Neuron (in vitro differentiated cells): ENCODE results near the gene CLCNKA.
"Not testable (repeated sequence)": the region's sequence is repeated elsewhere in the genome, so short reads cannot be mapped to it uniquely, and the experiment has no call there.

ENCODE experiments used
- H2AFZ ChIP-seq: one replicate; pipeline ENCODE4 v1.6.1; 2013; ENCODE audit warnings: low read depth, mild to moderate bottlenecking, inconsistent platforms, low read length, moderate library complexity
- H3K27me3 ChIP-seq: one replicate; pipeline ENCODE4 v1.6.1; 2013; ENCODE audit warnings: low read length; ENCODE audit not compliant: insufficient read depth
- H3K36me3 ChIP-seq: one replicate; pipeline ENCODE4 v1.6.1; 2013; ENCODE audit warnings: low read length; ENCODE audit not compliant: insufficient read depth
- H3K4me1 ChIP-seq: one replicate; pipeline ENCODE4 v1.6.1; 2013; ENCODE audit warnings: low read length; ENCODE audit not compliant: insufficient read depth
- H3K4me3 ChIP-seq: 2 replicates; pipeline ENCODE4 v1.5.1; 2013; ENCODE audit warnings: mild to moderate bottlenecking, low read length, moderate library complexity
- H3K9me3 ChIP-seq: one replicate; pipeline ENCODE4 v1.6.1; 2013; ENCODE audit warnings: low read length

The CLCNKA gene

DNA sequence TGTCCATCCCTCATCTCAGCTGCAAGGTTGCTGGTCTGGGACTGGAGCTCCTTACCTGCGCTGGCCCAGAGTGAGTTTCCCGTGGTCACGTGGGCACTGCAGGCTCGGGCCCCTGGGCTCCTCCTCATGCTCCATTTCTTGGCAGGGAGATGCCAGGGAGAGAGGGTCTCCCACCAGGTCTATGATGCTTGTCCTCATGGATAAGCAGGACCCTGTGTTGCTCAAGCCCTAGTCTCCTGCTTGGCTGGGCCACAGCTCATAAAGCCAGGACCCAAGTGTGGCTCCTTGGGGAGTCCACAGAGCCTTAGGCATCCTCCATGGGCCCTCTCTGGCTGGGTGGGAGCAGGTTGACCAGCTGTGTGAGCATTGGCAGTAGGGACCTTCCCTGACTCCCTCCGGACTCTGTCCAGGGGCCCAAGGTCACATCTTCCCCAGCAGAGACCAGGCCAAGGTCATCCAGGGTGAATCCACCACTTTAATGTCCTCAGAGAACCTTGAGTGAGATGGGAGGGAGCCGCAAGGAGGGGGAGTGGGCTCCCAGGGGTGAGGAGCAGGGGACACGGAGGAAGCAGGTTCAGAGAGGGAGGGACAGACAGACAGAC is 35.6 kb downstream of the CLCNKA start:
- not testable (repeated sequence) for H3K9me3 ChIP-seq, H3K4me1 ChIP-seq, H2AFZ ChIP-seq, H3K27me3 ChIP-seq, H3K36me3 ChIP-seq, H3K4me3 ChIP-seq

GRCh38 chr1:16058394-16059120 is 36.7 kb downstream of the CLCNKA start:
- not testable (repeated sequence) for H3K4me1 ChIP-seq, H3K27me3 ChIP-seq, H3K4me3 ChIP-seq, H3K9me3 ChIP-seq, H2AFZ ChIP-seq, H3K36me3 ChIP-seq

DNA sequence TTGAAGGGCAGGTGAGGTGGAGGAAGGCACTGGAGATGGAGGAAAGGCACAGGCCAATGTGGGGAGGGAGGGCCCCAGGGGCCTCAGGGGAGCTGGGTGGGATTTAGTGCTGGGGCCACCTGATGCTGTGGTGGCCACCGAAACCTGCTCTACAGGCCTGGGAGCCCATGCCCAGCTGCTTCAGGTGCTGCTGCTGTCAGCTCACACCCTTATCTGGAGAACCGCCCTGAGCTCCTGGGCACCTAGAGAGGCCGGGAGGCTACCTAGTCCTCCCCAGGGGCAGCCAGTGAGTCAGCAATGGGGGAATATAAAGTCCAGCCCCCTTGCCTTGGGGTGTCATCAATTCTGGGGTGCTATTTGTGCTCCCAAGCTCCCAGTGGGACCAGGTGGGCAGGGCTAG is 39.4 kb downstream of the CLCNKA start:
- Histone ChIP-seq H3K36me3 (no peaks in the 10 kb centered on the region), H2AFZ (no peak overlapping the region), H3K9me3 (no peaks in the 10 kb centered on the region), H3K27me3 (peaks cover 15% of the 10 kb centered on the region), H3K4me3 (no peak overlapping the region), H3K4me1 (peaks cover 6% of the 10 kb centered on the region)

DNA sequence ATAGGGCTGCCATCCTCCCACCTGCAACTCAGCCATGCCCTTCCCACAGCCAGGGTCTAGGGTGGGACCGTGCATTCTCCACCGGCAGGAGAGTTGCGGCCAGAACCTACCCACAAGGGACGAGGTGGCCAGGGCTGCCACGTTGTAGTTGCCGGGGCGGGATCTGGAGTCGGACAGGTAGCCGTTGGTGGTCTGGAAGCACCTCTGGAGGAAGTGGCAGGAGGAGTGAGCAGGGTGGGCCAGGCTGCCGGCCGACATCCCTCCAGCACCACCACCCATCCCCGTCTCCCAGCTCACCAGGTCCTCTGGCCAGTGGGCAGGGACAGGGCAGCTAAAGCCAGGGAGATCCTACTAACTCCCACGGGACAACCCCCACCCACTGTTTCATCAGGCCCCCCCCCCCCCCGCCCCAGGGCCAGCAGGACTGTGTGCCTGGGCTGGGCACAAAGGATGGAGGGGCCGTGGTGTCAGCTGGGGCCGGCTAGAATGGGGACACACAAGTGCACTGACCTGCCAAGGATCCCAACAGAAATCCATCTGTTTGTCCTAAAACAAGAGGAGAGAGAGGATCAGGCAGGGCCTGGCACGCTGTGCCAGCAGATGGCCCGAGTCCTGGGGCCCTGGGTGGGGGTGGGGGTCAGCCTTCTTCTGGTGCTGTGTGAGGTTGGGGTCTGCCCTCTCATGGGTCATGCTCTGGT is 40.3 kb downstream of the CLCNKA start:
- H3K4me3 ChIP-seq, H3K36me3 ChIP-seq, H3K9me3 ChIP-seq, H2AFZ ChIP-seq: not testable (repeated sequence)
- Histone ChIP-seq H3K4me1 (peaks cover 11% of the 10 kb centered on the region), H3K27me3 (peaks cover 15% of the 10 kb centered on the region)

DNA sequence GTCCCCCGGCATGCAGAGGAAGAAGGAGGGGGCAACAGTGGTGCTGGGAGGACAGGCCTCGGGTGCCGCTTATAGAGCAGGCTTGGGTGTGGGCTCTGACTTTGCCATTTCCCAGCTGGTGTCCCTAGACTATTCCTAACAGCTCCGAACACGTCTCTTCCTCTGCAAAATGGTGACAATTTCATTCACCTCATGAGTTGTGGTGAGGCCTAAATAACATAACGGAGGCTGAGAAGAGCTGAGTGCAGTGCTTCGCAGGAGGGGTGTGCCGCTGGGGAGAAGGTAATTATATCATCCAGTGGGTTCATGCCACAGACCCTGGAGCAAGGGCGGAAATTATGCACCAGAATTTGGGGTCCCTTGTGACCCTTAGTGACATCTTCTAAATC is 40.8 kb downstream of the CLCNKA start:
- Histone ChIP-seq H3K4me1 (peaks cover 17% of the 10 kb centered on the region), H3K27me3 (peaks cover 15% of the 10 kb centered on the region)
- not testable (repeated sequence) for H3K4me3 ChIP-seq, H3K9me3 ChIP-seq, H2AFZ ChIP-seq, H3K36me3 ChIP-seq

DNA sequence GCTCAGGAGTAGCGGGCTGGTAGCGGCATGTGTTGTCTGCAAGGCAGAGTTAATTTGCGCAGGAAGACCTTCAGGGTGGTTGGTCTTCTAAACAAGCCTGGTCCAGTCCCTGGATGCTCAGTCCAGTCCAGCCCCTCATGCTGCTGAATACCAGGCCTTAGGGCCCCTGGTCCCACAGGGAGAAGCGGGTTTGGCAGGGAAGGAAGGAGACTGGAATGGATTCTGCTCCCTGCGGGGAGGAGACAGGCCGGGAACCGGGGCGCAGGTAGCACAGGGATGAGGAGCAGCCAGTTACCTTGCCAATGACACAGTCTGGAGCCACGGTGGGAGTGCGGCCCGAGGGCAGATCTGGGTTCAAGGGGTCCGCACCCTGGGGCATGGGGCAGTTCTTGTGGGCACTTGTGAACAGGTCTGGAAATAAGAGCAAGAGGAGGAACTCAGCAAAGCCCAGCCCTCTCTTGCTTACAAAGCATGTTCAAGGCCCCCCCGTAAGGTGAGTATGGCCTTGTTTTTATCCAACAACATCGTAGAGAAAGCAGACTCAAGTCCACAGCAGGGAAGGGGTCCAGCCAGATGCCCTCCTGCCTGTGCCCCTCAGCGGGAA is 41.5 kb downstream of the CLCNKA start:
- peaks cover 15% of the 10 kb centered on the region for H3K27me3 ChIP-seq
- H3K4me1 ChIP-seq = peaks cover 23% of the 10 kb centered on the region
- H3K36me3 ChIP-seq = no peaks in the 10 kb centered on the region
- no peaks in the 10 kb centered on the region for H3K9me3 ChIP-seq
- no peak overlapping the region for H2AFZ ChIP-seq
- H3K4me3 ChIP-seq = no peak overlapping the region

DNA sequence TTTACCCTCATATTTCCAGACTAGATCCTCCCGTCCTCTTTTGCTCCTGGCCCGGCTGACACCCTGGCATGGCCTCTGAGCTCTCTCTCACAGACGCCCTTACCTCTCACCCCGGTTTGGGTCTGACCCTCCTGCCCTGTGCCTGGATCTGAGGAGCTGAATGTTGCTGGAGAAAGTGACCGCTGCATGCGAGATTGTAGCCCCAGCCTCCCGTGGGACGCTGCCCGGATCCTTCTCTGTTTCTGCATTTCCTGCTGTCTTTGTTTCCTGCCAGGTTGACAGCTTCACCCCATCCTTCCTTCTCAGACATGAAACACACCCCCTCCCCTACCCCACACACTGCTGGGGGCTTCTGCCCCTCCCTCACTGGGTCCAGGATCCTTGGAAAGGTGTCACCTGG is 42.1 kb downstream of the CLCNKA start:
- peaks cover 15% of the 10 kb centered on the region for H3K27me3 ChIP-seq
- no peak overlapping the region for H3K4me3 ChIP-seq
- no peaks in the 10 kb centered on the region for H3K36me3 ChIP-seq
- peaks cover 27% of the 10 kb centered on the region for H3K4me1 ChIP-seq
- H2AFZ ChIP-seq = no peak overlapping the region
- H3K9me3 ChIP-seq = no peaks in the 10 kb centered on the region

GRCh38 chr1:16064536-16065268 is 42.9 kb downstream of the CLCNKA start:
- H3K36me3 ChIP-seq = no peaks in the 10 kb centered on the region
- H3K4me1 ChIP-seq = peaks cover 27% of the 10 kb centered on the region
- no peak overlapping the region for H2AFZ ChIP-seq
- no peak overlapping the region for H3K4me3 ChIP-seq
- peaks cover 15% of the 10 kb centered on the region for H3K27me3 ChIP-seq
- no peaks in the 10 kb centered on the region for H3K9me3 ChIP-seq

GRCh38 chr1:16065269-16065576 is 43.4 kb downstream of the CLCNKA start:
- Histone ChIP-seq H3K27me3 (peaks cover 15% of the 10 kb centered on the region), H3K9me3 (no peaks in the 10 kb centered on the region), H3K4me3 (no peak overlapping the region), H3K36me3 (no peaks in the 10 kb centered on the region), H2AFZ (no peak overlapping the region), H3K4me1 (peaks cover 27% of the 10 kb centered on the region)

DNA sequence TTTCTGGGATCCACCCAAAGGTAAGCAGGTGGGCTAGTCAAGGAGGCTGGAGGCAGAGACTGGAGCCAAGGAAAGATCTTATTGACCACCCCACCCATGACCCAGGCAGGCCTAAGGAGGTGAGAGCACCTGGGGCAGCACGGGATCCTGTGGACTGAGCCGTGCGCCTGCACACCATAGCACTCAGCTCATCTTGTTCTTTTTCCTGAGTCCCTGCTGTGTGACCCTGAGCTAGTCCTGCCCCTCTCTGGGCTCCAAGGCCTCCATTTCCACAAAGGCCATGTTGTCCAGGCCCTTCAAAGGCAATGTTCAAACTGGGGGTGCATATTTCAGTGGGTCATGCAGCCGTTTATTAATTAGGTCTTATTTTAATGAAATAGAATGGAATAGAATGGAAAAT is 44.4 kb downstream of the CLCNKA start:
- H3K36me3 ChIP-seq = no peaks in the 10 kb centered on the region
- no peak overlapping the region for H3K4me3 ChIP-seq
- H2AFZ ChIP-seq = no peak overlapping the region
- peaks cover 27% of the 10 kb centered on the region for H3K4me1 ChIP-seq
- H3K27me3 ChIP-seq = peaks cover 10% of the 10 kb centered on the region
- no peaks in the 10 kb centered on the region for H3K9me3 ChIP-seq

GRCh38 chr1:16067127-16067768 is 45.4 kb downstream of the CLCNKA start:
- no peaks in the 10 kb centered on the region for H3K36me3 ChIP-seq
- no peak overlapping the region for H3K4me3 ChIP-seq
- peaks cover 16% of the 10 kb centered on the region for H3K27me3 ChIP-seq
- H3K9me3 ChIP-seq = no peaks in the 10 kb centered on the region
- H3K4me1 ChIP-seq = peaks cover 27% of the 10 kb centered on the region
- no peak overlapping the region for H2AFZ ChIP-seq

DNA sequence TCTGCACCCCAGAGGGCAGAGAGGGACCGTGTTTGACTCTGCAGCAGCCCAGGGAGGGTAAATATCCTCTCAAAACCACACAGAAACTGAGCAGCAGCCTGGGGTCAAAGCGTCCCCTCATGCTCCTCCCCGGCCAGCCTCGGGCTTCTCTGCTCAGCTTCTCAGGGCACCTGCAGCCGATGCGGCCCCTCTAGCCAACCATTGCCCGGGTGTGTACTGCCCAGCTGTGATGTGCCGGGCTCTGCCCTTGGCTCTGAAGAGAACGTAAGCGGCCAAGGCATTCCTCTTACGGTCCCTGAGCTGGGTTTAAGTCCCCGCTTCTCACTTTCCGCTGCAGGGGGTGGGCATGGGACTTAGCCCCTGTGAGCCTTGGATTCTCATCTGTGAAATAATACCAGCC is 46.1 kb downstream of the CLCNKA start:
- Histone ChIP-seq H2AFZ (no peak overlapping the region), H3K9me3 (no peaks in the 10 kb centered on the region), H3K36me3 (no peaks in the 10 kb centered on the region), H3K4me1 (peaks cover 34% of the 10 kb centered on the region), H3K4me3 (no peak overlapping the region), H3K27me3 (peaks cover 19% of the 10 kb centered on the region)
